Activated CD4-positive, alpha-beta T cell treated with anti-CD3 and anti-CD28 coated beads, Interleukin-2, amount 10 ng/mL, durations not matched to agents 24 days and 14 days (primary cell): ENCODE data around the gene MCF2L. TPM values are rescaled to one million over a fixed set of nuclear protein-coding genes. Genes with fewer than 3 reads are reported as not detected.
"Not testable (repeated sequence)": the region's sequence is repeated elsewhere in the genome, so short reads cannot be mapped to it uniquely, and the experiment has no call there.

Experiments
- DNase-seq: peaks from one replicate; pipeline ENCODE4 v3.0.0; 2022
- H3K27ac Mint-ChIP-seq: one replicate; pipeline ENCODE4 v1.8.0; 2022; ENCODE audit warnings: mild to moderate bottlenecking, mixed read lengths
- H3K27me3 Mint-ChIP-seq: one replicate; pipeline ENCODE4 v1.8.0; 2022; ENCODE audit warnings: mixed read lengths
- H3K36me3 Mint-ChIP-seq: one replicate; pipeline ENCODE4 v1.8.0; 2022; ENCODE audit warnings: low read depth, mild to moderate bottlenecking, mixed read lengths
- H3K4me1 Mint-ChIP-seq: one replicate; pipeline ENCODE4 v1.8.0; 2021; ENCODE audit warnings: mixed read lengths
- H3K4me3 Mint-ChIP-seq: one replicate; pipeline ENCODE4 v1.8.0; 2022; ENCODE audit warnings: mild to moderate bottlenecking, moderate library complexity, mixed read lengths
- H3K9me3 Mint-ChIP-seq: one replicate; pipeline ENCODE4 v1.8.0; 2021; ENCODE audit warnings: mixed read lengths
- intact Hi-C: fragments of 100-400 bp; cut with micrococcal nuclease; formaldehyde crosslinking; loops from one replicate; pipeline ENCODE4 v1.15.1; 2023
- total RNA-seq: library from RNA; stranded (reverse); gene quantifications from 2 replicates; pipeline ENCODE4 v1.2.3, GENCODE V29; 2022

MCF2L gene
- total RNA-seq, 1 donor from 2014 or later, result 0.09 TPM

DNA sequence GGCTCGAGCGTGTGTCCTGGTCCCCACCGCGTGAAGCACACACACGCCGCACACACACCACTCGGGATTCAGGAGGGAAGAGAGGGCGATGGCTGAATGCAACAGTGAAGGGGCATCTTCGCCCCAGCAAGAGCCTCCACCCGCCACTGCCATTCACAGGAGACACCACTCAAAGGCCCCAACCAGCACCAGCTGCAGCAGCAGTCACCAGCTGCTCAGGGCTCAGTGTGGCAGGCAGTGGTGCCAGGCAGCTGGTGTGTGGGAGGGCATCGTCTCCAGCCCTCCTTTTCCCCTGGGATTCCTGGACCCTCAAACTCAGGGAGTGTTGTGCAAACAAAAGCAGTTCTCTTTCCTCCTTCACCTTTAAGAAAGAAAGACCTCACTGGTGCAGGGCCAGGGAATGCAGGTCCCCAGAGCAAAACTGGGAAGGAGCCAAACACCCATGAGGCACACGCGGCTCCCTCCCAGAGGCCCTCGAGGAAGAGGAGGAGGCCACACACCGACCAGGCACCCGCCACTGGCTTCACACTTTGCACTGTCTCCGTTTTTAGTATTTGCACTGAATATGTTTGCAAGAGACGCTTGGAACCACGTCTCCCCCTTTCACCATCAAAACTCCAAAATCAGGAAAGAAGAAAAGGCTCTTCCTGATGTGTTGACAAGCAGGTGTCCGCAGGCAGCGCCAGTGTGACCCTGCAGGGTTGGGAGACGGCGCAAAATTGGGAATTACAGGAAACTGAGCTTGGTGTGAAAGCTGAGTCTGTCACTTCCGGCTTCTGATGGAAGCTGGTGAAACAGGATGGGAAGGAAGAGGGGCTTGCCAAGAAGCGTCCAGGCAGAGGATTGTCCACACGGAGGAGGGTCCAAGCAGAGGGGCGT lies 110.1 kb downstream of the MCF2L start:
- intact Hi-C loops, result no loop called here
- Mint-ChIP-seq H3K27me3 (no peaks in the 10 kb centered on the region), H3K4me1 (no peaks in the 10 kb centered on the region)

DNA sequence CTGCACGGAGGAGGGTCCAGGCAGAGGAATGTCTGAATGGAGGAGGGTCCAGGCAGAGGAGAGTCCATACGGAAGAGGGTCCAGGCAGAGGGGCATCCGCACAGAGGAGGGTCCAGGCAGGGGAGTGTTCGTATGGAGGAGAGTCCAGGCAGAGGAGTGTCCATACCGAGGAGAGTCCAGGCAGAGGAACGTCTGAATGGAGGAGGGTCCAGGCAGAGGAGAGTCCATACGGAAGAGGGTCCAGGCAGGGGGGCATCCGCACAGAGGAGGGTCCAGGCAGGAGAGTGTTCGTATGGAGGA lies 110.7 kb downstream of the MCF2L start:
- H3K27ac Mint-ChIP-seq, intact Hi-C loops, DNase-seq, H3K4me3 Mint-ChIP-seq, H3K9me3 Mint-ChIP-seq, H3K4me1 Mint-ChIP-seq, H3K27me3 Mint-ChIP-seq, H3K36me3 Mint-ChIP-seq: not testable (repeated sequence)

More for the DNA sequence above, 110.1 kb downstream of the MCF2L start:
- DNase-seq, result no peak
- Mint-ChIP-seq H3K9me3 (no peaks in the 10 kb centered on the region), H3K4me3 (no peak overlapping the region), H3K27ac (no peak overlapping the region), H3K36me3 (no peaks in the 10 kb centered on the region)

DNA sequence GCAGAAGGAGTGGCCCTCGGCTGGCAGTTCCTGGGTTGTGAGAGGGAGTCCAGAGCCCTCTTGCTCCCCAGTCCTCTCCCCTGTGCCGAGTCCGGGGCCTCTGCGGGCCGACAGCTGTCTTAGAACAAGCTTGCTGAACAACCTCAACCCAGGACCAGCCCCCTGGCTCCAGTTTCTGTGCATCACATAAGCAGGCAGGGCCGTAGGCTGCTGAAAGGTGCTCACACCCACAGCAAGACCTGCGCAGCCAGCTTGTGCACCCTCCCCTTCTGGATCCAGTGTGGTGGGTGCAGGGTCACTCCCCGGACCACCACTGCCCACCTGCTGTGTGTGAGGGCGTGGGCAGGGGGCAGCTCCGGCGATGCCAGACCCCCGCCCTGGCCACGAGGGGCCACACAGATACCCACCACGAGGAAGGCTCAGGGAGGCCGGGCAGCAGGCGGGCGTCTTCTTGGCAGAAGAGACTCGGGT lies 111.4 kb downstream of the MCF2L start:
- Mint-ChIP-seq H3K36me3 (no peaks in the 10 kb centered on the region), H3K4me3 (no peak overlapping the region), H3K27me3 (no peaks in the 10 kb centered on the region), H3K27ac (no peak overlapping the region), H3K9me3 (no peaks in the 10 kb centered on the region), H3K4me1 (no peaks in the 10 kb centered on the region)
- DNase-seq, result no peak
- intact Hi-C loops, result no loop called here

DNA sequence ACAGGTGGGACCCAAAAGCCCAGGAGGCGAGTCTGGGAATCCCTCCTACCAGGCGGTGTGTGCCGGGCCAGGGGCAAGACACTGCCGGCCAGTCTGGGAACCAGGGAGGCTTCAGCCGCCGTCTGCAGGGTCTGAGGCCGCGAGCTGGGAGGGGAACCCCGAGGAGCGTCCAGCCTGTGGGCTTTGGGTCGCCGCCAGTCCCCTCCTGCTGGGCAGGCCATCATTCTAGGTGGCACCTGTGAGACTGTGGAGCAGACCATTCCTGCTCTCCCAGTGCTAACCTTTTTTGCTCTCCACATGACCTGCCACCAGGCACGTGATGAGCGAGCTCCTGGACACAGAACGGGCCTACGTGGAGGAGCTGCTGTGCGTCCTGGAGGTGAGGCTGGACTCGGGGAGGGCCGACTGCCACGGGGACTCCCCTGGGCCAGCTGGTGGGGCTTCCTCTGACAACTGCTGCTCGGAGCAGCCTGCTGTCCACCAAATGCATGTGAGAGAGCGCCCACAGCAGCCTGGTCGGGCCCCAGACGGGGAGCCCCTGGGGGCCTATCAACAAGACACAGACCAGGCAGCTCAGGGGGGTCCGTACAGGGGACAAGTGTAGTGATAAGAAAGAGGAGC lies 112.0 kb downstream of the MCF2L start:
- Mint-ChIP-seq H3K36me3 (no peaks in the 10 kb centered on the region), H3K9me3 (no peaks in the 10 kb centered on the region), H3K27me3 (no peaks in the 10 kb centered on the region), H3K4me1 (no peaks in the 10 kb centered on the region), H3K4me3 (no peak overlapping the region), H3K27ac (no peak overlapping the region)
- intact Hi-C loops, result no loop called here
- DNase-seq, result no peak

DNA sequence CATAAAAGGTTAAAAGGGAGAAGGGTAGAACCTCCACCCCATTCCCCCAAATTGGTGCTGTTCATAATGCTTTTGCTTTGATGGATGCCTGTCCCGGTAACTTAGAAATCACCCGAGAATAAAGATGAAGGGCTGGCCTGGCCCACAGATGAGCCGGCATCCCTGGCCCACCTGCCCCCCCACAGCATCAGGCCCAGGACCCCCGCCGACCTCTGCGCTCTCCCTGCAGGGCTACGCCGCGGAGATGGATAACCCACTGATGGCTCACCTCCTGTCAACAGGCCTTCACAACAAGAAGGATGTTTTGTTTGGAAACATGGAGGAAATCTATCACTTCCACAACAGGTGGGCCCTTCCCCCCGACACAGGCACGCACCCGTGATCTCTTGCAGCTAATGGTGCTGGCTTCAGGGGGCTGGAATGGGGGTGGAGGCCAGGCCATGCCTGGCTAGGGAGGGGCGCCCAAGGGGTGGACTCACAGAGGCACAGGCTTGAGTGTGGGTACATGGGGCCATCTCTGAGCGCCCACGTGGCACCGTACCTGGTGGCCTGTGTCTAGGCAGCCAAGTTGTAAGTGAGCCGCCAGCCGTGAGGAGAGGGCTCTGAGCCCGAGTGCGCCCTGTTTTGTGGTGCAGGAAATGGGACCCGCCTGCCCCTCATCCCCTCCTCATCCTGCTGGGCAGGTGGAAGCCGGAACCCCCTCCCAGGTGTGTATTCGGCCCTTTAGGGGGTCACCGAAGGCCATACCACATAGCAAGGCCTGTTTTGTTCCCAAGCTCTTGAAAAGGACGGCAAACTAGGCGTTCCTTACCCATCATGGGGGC lies 113.4 kb downstream of the MCF2L start:
- no peaks in the 10 kb centered on the region for H3K27me3 Mint-ChIP-seq
- H3K27ac Mint-ChIP-seq, result no peak overlapping the region
- H3K4me3 Mint-ChIP-seq, result no peak overlapping the region
- intact Hi-C loops, result no loop called here
- H3K4me1 Mint-ChIP-seq, result no peaks in the 10 kb centered on the region
- H3K9me3 Mint-ChIP-seq, result no peaks in the 10 kb centered on the region
- no peak for DNase-seq
- H3K36me3 Mint-ChIP-seq, result no peaks in the 10 kb centered on the region

DNA sequence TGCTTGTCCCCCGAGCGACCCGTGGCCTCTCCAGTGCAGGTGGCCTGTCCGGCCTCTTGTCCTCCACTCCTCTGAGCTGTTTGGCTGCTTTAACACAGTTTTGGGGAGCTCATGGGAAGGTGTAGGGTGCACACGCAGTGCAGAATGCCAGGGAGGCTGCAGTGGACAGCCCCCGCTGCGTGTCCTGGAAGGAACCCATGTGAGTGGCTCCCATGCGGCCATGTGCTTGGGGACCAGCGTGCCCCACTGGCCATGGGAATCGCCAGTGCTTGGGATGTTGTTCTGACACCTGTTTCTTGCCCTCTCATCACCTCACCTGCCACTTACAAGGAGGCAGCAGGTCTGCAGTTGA lies 114.0 kb downstream of the MCF2L start:
- H3K36me3 Mint-ChIP-seq, result no peaks in the 10 kb centered on the region
- no peaks in the 10 kb centered on the region for H3K4me1 Mint-ChIP-seq
- intact Hi-C loops, result no loop called here
- no peaks in the 10 kb centered on the region for H3K9me3 Mint-ChIP-seq
- no peak for DNase-seq
- no peaks in the 10 kb centered on the region for H3K27me3 Mint-ChIP-seq
- H3K27ac Mint-ChIP-seq, result no peak overlapping the region
- H3K4me3 Mint-ChIP-seq, result no peak overlapping the region

DNA sequence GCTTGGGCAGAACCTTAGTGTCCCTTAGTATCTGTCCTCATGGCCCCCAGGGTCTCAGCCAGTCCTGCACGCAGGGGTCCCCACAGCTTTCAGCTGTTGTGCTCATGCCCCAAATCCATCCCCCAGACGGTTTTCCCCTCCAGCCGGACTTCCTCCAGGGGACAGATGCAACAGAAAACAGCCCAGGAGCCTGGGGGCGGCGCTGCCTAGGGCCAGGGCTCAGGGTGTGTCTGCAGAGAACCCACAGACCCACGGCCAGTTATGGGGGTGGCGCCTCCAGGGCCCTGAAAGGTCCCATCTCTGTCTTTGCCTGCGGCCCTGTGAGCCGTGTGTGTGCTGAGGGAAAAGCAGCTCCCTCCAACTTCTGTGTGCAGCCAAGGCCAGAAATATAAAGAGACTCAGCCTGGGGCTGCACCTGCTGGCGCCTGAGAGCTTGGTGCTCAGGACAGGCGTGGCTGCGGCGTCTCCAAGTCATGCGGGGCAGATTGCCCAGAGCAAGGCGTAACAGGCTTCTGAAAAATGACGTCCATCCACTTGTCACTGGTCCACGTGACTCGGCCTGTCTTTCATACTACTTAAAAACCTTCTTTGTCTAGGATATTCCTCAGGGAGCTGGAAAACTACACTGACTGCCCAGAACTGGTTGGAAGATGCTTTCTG lies 114.5 kb downstream of the MCF2L start:
- H3K27me3 Mint-ChIP-seq, result no peaks in the 10 kb centered on the region
- H3K36me3 Mint-ChIP-seq, result no peaks in the 10 kb centered on the region
- no peak overlapping the region for H3K27ac Mint-ChIP-seq
- intact Hi-C loops, result no loop called here
- no peaks in the 10 kb centered on the region for H3K4me1 Mint-ChIP-seq
- H3K9me3 Mint-ChIP-seq, result no peaks in the 10 kb centered on the region
- no peak for DNase-seq
- H3K4me3 Mint-ChIP-seq, result no peak overlapping the region

DNA sequence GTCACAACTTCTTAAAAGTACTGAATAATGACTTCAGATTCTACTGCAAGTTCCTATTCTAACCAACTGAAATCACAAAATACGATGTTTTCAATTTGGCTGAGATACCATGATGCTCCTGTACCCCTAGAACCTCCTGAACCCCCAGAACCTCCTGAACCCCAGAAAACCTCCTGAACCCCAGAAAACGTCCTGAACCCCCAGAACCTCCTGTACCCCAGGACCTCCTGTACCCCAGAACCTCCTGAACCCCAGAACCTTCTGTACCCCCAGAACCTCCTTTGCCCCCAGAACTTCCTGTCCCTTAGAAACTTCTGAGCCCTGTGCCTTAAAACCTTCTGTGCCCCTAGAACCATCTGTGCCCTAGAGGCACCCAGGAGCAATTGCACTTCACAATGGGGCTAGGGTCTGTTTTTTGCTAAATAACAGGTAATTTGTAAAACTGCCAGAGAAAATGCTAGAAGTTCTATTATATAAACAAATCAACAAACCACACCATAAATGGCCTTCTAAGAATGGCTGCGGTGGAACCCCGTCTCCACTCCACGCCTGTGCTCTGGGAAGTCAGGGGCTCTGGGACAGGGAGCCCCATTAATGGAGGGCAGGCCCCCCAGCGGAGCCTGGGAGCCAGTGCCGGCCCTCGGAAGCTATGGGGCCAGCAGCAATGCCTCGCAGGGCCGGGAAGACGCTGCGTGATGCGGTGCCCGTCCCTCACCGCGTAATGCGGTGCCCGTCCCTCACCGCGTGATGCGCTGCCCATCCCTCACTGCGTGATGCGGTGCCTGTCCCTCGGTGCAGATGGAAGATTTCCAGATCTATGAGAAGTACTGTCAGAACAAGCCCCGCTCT lies 115.3 kb downstream of the MCF2L start:
- no peaks in the 10 kb centered on the region for H3K4me1 Mint-ChIP-seq
- no peak for DNase-seq
- intact Hi-C loops, result no loop called here
- no peak overlapping the region for H3K27ac Mint-ChIP-seq
- no peak overlapping the region for H3K4me3 Mint-ChIP-seq
- H3K27me3 Mint-ChIP-seq, result no peaks in the 10 kb centered on the region
- H3K36me3 Mint-ChIP-seq, result no peaks in the 10 kb centered on the region
- no peaks in the 10 kb centered on the region for H3K9me3 Mint-ChIP-seq

DNA sequence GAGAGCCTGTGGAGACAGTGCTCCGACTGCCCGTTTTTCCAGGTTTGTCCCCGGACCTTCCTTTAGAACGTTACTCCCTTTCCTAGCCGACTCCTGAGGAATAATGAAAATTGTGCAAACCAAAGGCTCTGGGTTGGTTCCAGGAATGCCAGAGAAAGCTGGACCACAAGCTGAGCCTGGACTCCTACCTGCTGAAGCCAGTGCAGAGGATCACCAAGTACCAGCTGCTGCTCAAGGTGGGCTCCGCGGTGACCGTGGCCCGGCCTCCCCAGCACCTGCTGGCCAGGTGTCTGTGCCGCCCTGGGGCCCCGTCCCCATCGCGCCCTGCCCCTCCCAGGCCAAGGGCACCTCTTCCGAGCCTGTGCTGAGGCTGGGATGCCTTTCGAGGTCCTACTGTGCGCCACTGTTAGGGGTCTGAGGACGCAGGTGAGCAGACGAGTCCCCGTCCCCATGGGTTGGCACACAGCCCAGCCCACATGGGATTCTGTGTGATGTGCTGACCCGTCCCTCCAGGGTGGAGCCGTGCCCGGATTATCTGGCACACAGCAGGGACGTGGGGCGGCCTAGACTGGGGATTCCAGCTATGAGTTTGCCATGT lies 116.0 kb downstream of the MCF2L start:
- H3K4me1 Mint-ChIP-seq, result no peaks in the 10 kb centered on the region
- no peaks in the 10 kb centered on the region for H3K9me3 Mint-ChIP-seq
- H3K27ac Mint-ChIP-seq, result no peak overlapping the region
- no peak for DNase-seq
- H3K27me3 Mint-ChIP-seq, result no peaks in the 10 kb centered on the region
- intact Hi-C loops, result no loop called here
- no peaks in the 10 kb centered on the region for H3K36me3 Mint-ChIP-seq
- no peak overlapping the region for H3K4me3 Mint-ChIP-seq

DNA sequence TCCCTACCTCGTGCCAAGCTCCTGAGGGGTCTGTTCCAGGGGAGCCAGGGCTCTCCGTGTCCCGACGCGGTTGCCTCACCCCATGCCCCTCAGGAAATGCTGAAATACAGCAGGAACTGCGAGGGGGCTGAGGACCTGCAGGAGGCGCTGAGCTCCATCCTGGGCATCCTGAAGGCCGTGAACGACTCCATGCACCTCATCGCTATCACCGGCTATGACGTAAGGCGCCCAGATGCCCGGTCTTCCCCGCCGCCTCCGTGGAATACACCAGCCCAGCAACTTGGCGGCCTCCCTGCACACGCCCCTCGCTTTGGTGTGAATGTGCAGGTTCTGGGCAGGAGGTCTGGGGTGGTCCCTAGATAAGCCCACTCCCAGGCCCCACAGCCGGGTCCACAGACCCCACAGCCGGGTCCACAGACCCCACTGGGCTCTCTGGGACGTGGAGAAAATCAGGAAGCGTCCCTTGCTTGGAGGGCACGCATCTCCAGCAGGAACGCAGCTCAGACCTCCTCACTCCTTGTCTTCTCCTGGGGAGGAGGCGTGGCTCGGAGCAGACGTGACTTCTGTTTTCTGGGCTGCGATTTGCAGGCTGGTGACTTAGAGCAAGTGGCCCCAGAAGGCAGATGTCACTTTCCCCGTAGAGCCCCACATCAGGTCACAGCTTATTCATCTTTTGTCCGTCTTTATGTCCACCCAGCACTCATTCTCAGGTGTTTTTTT lies 117.2 kb downstream of the MCF2L start:
- Mint-ChIP-seq H3K4me3 (no peak overlapping the region), H3K9me3 (no peaks in the 10 kb centered on the region), H3K4me1 (no peaks in the 10 kb centered on the region), H3K36me3 (no peaks in the 10 kb centered on the region), H3K27me3 (no peaks in the 10 kb centered on the region), H3K27ac (no peak overlapping the region)
- intact Hi-C loops, result no loop called here
- DNase-seq, result no peak

DNA sequence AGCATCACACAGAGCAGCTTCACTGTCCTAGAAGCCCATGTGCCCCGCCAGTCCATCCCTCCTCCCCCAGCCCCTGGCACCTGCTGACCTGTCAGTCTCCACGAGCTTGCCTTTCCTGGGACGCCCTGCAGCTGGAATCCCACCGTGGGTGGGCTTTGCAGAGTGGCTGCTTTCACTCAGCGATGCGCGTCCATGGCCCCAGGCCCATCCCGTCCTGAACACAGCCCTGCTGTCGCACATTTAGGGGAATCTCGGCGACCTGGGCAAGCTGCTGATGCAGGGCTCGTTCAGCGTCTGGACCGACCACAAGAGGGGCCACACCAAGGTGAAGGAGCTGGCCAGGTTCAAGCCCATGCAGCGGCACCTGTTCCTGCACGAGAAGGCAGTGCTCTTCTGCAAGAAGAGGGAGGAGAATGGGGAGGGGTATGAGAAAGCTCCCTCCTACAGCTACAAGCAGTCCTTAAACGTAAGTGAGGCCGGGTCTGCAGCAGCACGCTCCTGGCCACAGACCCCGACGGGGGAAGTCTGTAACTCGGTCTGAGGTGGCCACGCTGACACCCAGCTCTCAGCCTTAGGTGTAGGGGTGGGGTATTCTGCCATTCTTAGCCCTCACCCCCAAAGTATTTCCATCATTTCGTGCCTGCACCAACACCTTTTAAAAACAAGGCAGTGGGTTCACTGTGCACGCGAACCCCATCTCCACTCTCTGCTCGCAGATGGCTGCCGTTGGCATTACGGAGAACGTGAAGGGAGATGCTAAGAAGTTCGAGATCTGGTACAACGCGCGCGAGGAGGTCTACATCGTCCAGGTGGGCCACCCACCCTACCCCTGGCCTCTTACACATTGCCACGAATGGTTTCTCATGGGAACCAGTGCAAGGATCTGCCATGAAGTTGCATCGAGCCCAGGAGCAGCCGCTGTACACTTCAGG lies 118.2 kb downstream of the MCF2L start:
- Mint-ChIP-seq H3K9me3 (no peaks in the 10 kb centered on the region), H3K36me3 (no peaks in the 10 kb centered on the region), H3K27me3 (no peaks in the 10 kb centered on the region), H3K4me1 (no peaks in the 10 kb centered on the region), H3K4me3 (no peak overlapping the region), H3K27ac (no peak overlapping the region)
- DNase-seq, result no peak
- intact Hi-C loops, result no loop called here
